ENCODE measurements around the gene ZBTB46.
"Not testable (repeated sequence)": the region's sequence is repeated elsewhere in the genome, so short reads cannot be mapped to it uniquely, and the experiment has no call there.

The ZBTB46 gene

DNA sequence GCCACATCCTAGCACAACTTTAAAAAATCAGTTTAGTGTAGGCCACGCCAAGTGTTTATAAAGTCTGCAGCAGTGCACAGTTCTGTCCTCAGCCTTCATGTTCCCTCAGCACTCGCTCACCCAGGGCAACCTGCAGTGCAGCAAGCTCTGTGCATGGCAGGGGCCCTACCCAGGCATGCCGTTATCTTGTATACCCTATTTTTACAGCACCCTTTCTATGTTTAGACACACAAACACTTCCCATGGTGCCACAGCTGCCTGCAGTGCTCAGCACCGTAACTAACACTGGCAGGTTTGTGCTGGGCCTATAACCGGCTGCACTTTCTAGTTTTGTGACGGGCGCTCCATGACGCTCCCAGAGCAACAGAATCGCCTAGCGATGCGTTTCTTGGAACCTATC lies 43.8 kb downstream of the ZBTB46 start:
- no peak for DNase-seq (ENCODE audit: low read depth)

DNA sequence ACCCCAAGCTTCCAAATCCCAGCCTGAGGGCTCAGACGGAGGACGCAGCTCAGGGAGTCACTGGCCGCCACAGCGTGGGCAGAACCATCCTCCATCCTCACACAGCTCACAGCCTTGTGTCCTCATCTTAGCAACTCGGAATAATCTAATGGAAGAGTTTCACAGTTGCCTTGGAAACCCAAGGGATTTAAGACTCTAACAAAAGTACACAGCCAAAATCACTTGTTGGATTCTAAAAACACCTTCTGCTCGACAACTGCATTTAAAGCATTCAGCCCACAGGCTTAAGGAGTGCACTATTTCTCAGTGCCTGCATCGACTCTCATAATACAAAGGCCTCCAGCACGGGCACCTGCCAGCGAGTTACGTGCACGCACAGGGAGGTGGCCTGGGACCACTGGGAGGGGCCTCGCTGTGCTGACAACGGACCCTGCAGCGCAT lies 45.4 kb downstream of the ZBTB46 start:
- DNase-seq (ENCODE audit: low read depth): no peak

DNA sequence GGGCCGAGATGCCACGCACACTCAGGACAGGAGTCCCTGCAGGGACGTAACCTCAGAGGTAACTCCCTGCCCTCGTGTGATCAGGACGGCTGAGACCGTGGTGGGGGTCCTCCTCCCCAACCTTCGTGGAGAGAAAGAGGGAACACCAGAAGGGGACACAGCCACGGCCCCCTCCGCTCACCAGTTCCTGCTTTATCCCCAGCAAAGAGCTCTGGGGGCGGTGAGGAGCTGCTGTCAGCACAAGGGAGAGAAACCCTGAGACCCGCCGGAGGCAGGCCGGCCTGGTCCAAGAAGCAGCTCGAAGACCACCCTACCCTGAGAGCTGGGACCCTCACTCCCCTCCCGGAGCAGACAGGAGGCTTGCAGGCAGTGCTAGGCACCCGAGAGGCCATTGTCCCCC lies 47.1 kb downstream of the ZBTB46 start:
- DNase-seq (ENCODE audit: low read depth): no peak

DNA sequence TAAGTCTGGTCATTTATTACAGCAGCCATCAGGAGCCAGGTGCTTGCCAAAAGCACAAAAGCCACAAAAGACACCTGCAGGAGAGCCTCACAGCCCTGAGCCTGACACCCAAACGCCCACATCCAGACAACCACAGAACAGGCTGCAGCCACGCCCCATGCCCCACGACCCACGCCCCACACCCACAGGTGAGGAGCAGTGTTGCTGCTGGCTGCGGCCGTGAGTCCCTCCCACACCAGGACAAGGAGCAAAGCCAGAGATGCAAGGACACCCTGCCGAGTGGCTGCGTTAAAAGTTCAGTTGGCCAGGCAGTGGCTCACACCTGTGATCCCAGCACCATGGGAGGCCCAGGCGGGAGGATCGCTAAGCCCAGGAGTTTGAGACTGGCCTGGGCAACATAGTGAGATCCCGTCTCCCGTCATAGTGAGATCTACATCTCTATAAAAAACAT lies 48.5 kb downstream of the ZBTB46 start:
- DNase-seq (ENCODE audit: low read depth): no peak

DNA sequence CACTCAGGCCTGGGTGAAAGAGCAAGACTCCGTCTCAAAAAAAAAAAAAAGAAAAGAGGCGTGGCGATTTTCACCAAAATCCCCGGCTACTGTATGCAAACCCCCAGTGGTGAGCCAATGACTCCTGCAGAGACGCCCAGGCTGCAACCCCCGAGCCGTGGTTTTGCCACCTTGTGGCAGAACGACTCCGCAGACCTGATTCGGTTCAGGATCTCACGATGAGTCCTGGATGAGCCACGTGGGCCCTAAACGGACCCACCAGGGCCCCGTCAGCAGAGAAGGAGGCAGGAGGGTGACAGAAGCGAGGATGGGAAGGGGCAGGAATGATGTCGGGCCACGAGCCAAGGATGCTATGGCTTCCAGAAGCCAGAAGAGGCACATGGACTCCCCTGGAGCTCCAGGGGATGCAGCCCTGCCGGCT lies 49.0 kb downstream of the ZBTB46 start:
- DNase-seq (ENCODE audit: low read depth): no peak

DNA sequence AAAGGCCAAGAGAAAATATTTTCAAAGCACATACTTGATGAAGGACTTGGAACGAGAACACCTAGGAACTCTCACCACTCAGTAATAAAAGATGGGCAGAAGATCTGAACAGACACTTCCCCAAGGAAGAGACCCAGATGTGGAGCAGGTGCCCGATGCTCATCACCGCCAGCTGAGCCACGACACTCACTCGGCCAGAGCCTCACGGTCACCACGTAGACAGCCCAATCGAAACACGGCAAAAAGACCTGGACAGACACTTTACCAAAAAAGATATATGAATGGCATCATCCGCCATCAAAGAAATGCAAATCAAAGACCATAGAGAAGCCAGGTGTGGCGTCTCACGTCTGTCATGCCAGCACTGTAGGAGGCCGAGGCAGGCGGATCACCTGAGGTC lies 49.9 kb downstream of the ZBTB46 start:
- no peak for DNase-seq (ENCODE audit: low read depth)

DNA sequence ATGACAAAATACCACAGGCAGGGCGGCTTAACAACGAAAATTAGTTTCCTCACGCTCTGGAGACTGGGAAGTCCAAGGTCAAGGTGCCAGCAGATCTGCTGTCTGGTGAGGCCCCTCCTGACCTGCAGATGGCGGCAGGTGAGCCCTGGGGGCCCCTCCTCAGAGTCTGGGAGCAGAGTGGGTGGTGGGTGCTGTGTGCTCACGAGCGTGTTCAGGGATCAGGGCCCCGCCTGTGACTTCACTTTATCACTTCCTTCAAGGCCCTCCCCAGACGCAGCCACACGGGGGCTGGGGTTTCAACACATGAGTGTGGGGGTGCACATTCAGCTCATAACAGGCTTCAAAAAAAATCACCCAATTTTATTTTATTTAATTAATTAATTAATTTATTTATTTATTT lies 52.2 kb downstream of the ZBTB46 start:
- DNase-seq (ENCODE audit: low read depth): no peak

DNA sequence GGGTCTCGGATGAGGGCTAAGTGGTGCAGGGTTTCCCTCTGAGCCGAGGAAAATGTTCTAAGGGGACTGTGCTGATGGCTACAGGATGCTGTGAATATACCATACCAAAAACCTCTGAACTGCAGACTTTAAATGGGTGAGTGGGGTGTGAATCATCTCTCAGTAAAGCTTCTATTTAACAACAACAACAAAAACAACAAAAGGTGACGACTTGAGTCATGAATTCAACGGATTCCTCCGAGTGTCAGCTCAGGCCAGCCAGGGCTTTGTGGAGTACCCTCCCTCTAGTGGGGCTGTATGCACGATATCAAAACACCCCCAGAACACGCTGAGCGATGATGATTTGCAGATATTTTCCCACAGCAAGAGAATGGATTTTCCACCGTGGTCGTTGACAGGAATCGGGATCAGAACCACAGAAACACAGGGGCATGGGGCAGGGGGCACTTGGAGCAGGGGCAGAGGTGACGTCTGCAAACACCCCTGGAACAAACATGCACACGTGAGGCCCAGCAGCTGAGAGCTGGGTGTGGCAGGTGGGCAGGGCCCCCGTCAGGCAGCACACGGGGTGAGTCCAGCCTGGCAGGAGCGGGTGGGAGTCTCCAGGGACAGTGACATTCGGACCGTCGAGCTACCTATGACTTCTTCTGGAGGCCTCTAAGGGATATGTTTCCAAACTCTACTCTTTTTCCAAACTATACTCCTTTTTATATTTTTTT lies 52.9 kb downstream of the ZBTB46 start:
- DNase-seq (ENCODE audit: low read depth): no peak

DNA sequence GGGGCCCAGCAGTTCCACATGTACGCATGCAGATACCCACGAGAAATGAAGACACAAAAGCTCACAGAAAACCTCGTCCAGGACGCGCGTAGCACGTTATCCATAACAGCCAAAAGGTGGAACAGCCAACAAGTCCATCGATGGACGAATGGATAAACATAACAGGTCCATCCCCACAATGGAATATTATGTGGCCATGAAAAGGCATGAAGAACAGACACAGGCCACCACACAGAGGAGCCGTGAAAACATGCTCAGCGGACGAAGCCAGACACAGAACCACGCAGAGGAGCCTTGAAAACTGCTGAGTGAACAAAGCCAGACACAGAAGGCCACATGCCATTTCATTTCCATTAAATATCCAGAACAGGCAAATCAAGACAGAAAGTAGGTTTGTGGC lies 53.5 kb downstream of the ZBTB46 start:
- no peak for DNase-seq (ENCODE audit: low read depth)

DNA sequence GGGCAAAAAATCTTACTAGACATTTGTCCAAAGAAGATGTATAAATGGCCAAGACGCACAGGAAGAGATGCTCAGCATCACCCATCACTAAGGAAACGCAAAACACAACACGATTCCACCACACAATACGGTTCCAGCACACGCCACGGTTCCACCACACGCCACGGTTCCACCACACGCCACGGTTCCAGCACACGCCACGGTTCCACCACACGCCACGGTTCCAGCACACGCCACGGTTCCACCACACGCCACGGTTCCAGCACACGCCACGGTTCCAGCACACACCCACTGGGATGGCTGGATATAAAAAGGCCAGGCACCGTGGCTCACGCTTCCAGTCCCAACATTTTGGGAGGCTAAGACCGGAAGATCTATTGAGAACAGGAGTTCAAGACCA lies 54.2 kb downstream of the ZBTB46 start:
- DNase-seq (ENCODE audit: low read depth): not testable (repeated sequence)

DNA sequence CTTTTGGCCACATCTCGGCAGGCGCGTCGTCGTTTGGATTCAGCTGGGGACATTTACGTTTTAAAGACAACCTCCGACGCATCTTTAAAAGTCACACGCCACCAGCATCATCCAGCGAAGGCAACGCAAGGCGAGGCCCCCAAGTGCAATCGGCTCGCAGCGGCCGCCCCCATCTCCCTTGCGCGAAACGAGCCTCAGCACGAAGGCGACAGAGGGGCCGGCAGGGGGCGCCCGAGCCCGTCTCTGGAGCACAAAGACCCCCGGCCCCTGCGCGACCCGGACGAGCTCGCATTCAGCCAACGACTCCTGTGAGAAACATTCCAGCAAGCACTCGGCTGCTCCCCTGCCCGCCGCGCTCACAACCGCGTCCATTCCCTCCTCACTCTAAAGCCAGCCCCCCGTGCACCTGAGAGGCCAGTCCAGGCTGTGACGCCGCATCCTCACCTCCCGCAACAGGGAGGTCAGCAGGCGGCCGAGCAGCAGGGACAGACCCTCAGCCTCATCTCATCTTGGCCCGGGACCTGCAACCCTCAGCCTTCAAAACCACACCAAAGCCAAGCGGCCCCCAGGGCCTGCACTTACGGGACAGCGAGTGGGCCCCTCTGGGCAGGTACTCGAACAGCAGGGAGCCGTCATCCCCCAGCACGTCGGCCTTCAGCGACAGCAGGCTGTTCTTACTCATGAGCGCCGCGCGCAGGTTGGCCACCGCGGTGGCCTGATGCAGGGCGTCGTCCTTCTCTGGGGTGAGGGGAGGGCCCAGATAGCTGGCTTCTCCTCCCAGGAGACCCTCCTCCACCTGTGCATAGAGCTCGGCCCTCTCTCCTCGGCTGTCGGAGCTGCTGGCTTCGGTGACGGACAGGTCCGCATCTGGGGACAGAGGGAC lies 55.7 kb downstream of the ZBTB46 start:
- DNase-seq (ENCODE audit: low read depth): no peak

DNA sequence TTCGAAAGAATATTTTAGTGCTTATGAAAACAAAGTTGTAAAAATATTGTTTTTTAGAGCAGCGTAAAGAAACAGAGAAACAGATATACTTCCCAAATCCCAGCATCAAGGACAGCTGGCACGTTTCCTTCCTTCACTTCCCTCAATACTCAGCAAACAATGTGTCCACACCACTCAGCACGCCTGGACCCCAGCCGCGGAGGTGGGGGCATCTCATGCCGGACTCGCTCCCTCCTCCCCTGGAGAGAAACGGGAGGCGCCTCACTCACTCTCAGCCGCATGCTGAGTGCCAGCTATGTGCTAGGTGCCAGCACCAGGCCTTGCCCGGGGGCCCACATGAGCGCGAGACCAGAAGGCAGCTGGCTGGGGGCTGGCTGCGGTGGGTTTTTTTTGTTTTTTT lies 56.8 kb downstream of the ZBTB46 start:
- DNase-seq (ENCODE audit: low read depth): no peak

DNA sequence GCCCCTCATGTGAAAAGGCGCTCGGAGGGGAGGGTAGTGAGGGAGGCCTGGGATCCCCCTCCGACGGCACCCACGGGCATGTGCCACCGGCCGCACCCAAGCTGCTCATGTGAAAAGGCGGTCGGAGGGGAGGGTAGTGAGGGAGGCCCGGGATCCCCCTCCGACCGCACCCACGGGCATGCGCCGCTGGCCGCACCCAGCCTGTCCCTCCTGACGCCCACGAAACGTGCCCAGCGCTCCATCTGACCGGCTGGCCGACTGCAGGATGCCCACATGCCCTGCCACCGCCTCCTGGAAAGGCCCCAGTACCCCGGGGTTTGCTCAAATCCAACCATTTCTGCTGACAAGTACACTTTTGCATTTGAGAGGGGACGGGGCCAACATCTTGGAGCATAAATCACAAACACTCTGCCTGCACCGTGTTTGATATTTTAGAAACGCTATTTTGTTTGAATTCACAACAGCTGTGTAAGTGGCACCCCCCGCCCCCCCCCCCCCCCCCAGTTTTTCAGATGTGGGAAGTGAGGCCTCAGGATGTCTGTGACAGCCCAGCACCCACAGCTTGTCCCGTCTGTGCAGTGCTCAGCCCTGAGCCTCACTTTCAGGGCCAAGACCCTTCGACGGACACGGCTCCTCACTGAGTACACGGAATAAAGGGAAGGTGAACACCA lies 57.4 kb downstream of the ZBTB46 start:
- DNase-seq (ENCODE audit: low read depth): no peak

DNA sequence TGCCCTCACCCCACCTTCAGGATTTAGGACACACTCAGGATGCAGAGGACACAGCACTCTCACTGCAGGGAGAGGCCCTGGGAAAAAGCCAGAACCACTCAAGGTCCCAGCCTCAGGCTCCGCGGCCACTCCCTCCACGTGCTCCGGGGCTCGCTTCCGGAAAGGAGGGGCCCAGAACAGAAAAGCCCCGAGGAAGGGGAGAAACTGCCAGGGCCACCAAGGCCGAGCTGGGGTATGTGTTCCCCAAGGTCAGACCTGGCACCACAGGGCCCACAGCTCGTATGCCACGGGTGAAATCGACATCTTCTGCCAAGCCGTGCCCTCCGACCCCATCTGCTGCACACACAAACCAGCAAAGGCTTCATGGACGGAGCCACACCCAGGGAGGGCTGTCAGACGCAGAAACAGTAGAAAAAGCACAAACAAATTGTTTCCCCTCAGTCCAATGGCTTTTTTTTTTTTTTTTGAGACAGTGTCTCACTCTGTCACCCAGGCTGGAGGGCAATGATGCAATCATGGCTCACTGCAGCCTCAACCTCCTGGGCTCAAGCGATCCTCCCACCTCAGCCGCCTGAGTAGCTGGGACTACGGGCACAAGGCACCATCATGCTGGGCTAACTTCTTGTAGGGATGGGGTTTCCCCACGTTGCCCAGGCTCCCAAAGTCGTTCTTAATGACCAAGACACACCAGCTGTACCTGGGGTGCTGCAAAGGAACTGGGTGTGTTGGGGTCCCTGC lies 58.1 kb downstream of the ZBTB46 start:
- no peak for DNase-seq (ENCODE audit: low read depth)

DNA sequence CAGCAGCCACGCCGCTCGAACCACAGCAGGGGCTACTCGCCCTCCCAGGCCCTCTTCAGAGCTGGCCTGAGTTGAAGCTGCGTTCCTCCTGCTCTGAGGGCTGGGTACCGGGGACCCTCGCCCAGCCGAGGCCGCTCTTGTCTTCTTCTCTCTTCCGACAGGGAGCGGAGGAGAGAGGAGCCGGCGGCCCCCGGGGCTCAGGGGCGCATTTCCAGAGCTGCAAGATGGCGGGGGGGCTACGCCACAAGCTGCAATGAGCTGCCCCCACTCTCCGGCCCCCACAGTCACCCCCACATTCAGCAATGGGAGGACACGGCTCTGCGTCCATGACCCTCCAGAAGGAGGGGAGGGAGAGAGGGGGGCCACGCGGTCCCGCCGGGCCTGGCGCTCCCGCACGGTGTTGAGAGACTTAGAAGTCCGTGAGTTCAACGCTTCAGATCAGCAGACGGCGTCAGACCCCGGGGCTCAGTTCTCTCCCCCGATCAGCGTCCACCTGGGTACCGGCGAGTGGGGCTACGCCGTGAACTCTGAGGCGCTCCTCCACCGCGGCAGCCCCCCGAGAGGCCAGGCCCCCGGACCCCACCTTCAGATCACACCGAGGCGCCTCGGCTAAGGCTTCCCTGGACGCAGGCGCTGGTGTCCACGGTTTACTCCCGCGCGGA lies 59.9 kb downstream of the ZBTB46 start:
- DNase-seq (ENCODE audit: low read depth): no peak

DNA sequence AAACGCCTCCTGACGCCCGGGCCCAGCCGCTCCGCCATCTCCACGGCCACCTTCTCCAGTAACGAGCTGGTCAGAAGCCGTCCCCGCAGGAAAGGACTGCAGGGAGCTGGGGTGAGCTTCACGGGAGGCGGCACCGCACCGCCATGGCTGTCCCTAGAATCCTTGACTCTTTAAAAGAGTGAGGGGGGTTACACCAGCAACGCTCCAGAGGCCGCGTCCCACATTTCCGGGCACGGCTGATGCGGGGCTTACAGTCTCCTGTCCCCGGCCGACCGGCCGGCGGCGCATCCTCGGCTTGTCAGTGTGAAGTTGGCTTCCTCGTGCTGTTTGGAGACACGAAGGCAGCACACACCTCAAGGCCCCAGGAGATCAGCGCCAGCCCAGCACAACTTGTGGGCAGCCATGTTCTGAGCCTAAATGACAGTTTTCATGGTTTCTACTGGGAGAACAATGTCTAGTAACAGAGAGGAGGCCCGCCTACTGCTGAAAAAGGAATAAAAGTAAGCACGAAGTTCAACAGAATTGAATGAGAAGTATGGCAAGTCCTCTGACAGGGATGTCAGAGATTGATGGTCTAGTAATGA lies 61.1 kb downstream of the ZBTB46 start:
- DNase-seq (ENCODE audit: low read depth): no peak

DNA sequence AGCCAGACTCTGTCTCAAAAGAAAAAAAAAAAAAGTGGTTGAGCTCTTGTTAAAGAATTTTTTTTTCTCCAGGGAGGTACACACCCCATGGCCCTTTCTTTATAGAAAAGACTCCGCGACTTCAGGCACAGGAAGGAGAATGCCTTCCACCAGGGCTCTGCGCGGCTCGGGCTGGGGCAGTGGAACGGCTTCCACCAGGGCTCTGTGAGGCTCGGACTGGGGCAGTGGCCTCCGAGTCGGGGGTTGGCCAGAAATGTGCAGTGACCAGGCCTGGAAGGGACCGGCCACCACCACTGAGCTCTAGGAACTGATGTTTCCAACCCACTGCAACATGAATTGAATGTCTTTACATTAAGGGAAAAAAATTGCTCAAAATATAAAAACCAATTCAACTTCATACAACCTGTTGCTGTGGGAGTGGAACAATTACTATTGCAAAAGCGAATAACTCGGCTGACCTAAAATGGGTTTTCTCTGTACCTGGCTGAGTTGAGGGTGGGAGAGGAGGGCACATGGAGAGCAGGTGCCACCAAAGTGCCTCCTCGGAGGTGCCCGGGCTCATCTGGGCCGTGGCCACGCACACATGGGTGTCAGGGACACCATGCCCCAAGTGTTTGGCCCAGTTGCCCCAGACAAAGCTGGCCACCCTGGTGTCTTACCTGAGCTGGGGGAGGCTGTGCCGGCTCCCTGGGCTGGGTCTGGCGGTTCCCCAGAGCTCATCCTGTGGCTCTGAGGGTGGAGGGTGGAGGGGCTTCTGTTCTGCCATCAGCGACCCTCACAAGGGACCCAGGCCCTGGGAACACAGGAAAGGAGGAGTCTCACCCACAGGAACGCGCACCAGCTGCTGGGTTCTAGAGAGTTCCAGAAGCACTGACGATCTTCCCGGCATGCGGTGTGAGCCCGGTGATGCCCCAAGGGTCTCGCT lies 62.2 kb downstream of the ZBTB46 start:
- DNase-seq (ENCODE audit: low read depth): no peak

DNA sequence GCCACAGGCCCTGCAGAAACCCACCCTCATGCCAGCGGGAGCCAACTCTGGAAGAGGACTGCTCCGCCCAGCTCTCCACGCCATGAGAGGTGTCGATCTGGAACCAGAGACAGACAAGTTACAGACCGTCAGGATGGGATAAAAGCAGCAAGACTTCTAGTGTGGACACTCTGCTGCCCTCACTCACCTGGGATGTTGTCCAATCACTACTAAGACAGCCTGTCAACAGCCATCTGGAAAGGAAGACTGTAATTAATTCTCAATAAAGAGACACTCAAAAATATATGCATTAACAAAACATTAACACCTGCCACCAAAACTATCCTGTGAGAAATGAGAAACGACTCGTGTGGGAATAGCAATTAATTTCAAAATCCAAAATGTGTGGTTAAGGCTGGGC lies 63.2 kb downstream of the ZBTB46 start:
- DNase-seq (ENCODE audit: low read depth): no peak

DNA sequence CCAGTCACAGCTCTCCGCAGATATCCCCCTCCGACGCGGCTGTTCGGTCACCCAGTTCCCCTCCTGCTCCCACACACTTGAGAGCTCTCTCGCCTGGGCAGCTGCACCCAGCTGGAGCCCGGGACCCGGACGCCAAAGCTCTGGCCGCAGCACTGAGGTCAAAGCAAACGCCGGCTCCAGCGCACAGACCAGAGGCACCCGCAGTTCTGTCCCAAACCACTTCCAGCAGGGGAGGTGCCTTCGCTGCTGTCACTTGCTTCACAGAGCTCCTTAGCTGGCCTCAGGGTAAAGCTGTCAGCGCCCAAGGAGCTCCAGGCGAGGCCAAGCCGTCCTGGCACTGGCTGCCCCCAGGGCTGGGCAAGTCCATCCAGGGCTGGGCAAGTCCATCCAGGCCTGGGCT lies 63.6 kb downstream of the ZBTB46 start:
- DNase-seq (ENCODE audit: low read depth): no peak

Data from non-pigmented ciliary epithelial cell (primary cell).